Osteoblast (primary cell): ENCODE results near the gene SERGEF. TPM values are rescaled to one million over a fixed set of nuclear protein-coding genes. Genes with fewer than 3 reads are reported as not detected.
A peak's percentile ranks its signal among the peaks of the same experiment; 100 is the strongest.

Experiments
- DNase-seq: peaks from one replicate; pipeline ENCODE4 v3.0.0; 2011; ENCODE audit warnings: low spot score, mixed read lengths; ENCODE audit not compliant: insufficient read length; ENCODE audit errors: missing footprints
- H2AFZ ChIP-seq: 2 replicates; pipeline ENCODE4 v1.6.0; 2011; ENCODE audit warnings: mild to moderate bottlenecking, low read length
- H3K27ac ChIP-seq: 2 replicates; pipeline ENCODE4 v1.5.1; 2011; ENCODE audit warnings: mild to moderate bottlenecking, low read depth, low read length, moderate library complexity
- H3K27me3 ChIP-seq: 2 replicates; pipeline ENCODE4 v1.6.0; 2012; ENCODE audit warnings: mild to moderate bottlenecking, control low read depth, inconsistent platforms, low read length, moderate library complexity; ENCODE audit not compliant: insufficient read depth
- H3K36me3 ChIP-seq: 2 replicates; pipeline ENCODE4 v1.5.1; 2011; ENCODE audit warnings: mild to moderate bottlenecking, low read length, control low read depth, moderate library complexity; ENCODE audit not compliant: insufficient read depth
- H3K4me1 ChIP-seq: 2 replicates; pipeline ENCODE4 v1.5.1; 2011; ENCODE audit warnings: mild to moderate bottlenecking, low read length, control low read depth, moderate library complexity; ENCODE audit not compliant: insufficient read depth
- H3K4me2 ChIP-seq: 2 replicates; pipeline ENCODE4 v1.6.0; 2011; ENCODE audit warnings: mild to moderate bottlenecking, low read length; ENCODE audit not compliant: insufficient read depth
- H3K4me3 ChIP-seq: fragments of 200-600 bp; sonication (generic); 3 replicates; pipeline ENCODE4 v1.5.1; 2012; ENCODE audit warnings: mild to moderate bottlenecking, low read length, inconsistent platforms; ENCODE audit not compliant: insufficient read depth
- H3K79me2 ChIP-seq: 2 replicates; pipeline ENCODE4 v1.6.0; 2012; ENCODE audit warnings: mild to moderate bottlenecking, low read length, control low read depth, inconsistent platforms; ENCODE audit not compliant: insufficient read depth
- H3K9me3 ChIP-seq: 2 replicates; pipeline ENCODE4 v1.5.1; 2011; ENCODE audit warnings: low read depth, low read length, control low read depth
- H4K20me1 ChIP-seq: 2 replicates; pipeline ENCODE4 v1.6.0; 2012; ENCODE audit warnings: mild to moderate bottlenecking, low read length, control low read depth; ENCODE audit not compliant: insufficient read depth
- CTCF ChIP-seq: IDR thresholded peaks from 2 replicates; pipeline ENCODE4 v1.5.1; 2011; ENCODE audit warnings: mild to moderate bottlenecking, low read depth, low read length, moderate library complexity; ENCODE audit errors: extremely low read depth
- total RNA-seq: library from RNA; depleted of rRNA; stranded (reverse); fragments of >200 nt; gene quantifications from 2 replicates; pipeline ENCODE4 v1.2.3, GENCODE V29; 2012

Gene SERGEF
- total RNA-seq, 1 donor, result 29.7 TPM

- Histone ChIP-seq H3K27ac (no peak overlapping the region), H3K4me2 (no peak overlapping the region), H3K4me1 (no peaks in the 10 kb centered on the region), H3K27me3 (peaks cover 10% of the 10 kb centered on the region), H3K4me3 (no peak overlapping the region), H3K36me3 (no peaks in the 10 kb centered on the region), H3K9me3 (no peaks in the 10 kb centered on the region), H3K79me2 (no peaks in the 10 kb centered on the region), H4K20me1 (no peaks in the 10 kb centered on the region), H2AFZ (no peak overlapping the region)
- peak; percentile 10 for TF ChIP-seq CTCF
- DNase-seq, result no peak
Observed at GRCh38 chr11:17766590-17766989, 246.3 kb downstream of the SERGEF start.

- Histone ChIP-seq H2AFZ (no peak overlapping the region), H3K4me2 (no peak overlapping the region), H3K4me1 (no peaks in the 10 kb centered on the region), H3K4me3 (no peak overlapping the region), H3K79me2 (no peaks in the 10 kb centered on the region), H4K20me1 (no peaks in the 10 kb centered on the region), H3K36me3 (no peaks in the 10 kb centered on the region), H3K27me3 (peaks cover 10% of the 10 kb centered on the region), H3K27ac (no peak overlapping the region), H3K9me3 (no peaks in the 10 kb centered on the region)
- peak; percentile 48 for DNase-seq
- no peak for TF ChIP-seq CTCF
Observed at GRCh38 chr11:17766073-17766359, 246.8 kb downstream of the SERGEF start.

- peaks cover 8% of the 10 kb centered on the region for H3K27me3 ChIP-seq
- no peaks in the 10 kb centered on the region for H3K4me1 ChIP-seq
- no peaks in the 10 kb centered on the region for H3K36me3 ChIP-seq
- no peak overlapping the region for H3K27ac ChIP-seq
- H3K9me3 ChIP-seq, result no peaks in the 10 kb centered on the region
- no peak overlapping the region for H2AFZ ChIP-seq
- no peak overlapping the region for H3K4me2 ChIP-seq
- no peak overlapping the region for H3K4me3 ChIP-seq
- H4K20me1 ChIP-seq, result no peaks in the 10 kb centered on the region
- no peak for TF ChIP-seq CTCF
- no peaks in the 10 kb centered on the region for H3K79me2 ChIP-seq
- DNase-seq, result peak; percentile 61
Observed at GRCh38 chr11:17765356-17766072, 247.3 kb downstream of the SERGEF start.

GRCh38 chr11:17764446-17765218, 248.2 kb downstream of the SERGEF start:
- H3K4me3 ChIP-seq, result no peak overlapping the region
- no peak for TF ChIP-seq CTCF
- no peak overlapping the region for H3K4me2 ChIP-seq
- no peaks in the 10 kb centered on the region for H4K20me1 ChIP-seq
- no peaks in the 10 kb centered on the region for H3K36me3 ChIP-seq
- H2AFZ ChIP-seq, result no peak overlapping the region
- no peaks in the 10 kb centered on the region for H3K79me2 ChIP-seq
- no peaks in the 10 kb centered on the region for H3K4me1 ChIP-seq
- peak; percentile 82 for DNase-seq
- H3K9me3 ChIP-seq, result no peaks in the 10 kb centered on the region
- no peak overlapping the region for H3K27ac ChIP-seq
- peaks cover 8% of the 10 kb centered on the region for H3K27me3 ChIP-seq
